CD4-positive, alpha-beta T cell treated with Interleukin-17A for 4 hours (primary cell): ENCODE measurements around the gene GPR25.

Source experiments
- DNase-seq: peaks from one replicate; pipeline ENCODE4 v3.0.0-alpha.2; 2020; ENCODE audit warnings: mixed read lengths

Gene GPR25

DNA sequence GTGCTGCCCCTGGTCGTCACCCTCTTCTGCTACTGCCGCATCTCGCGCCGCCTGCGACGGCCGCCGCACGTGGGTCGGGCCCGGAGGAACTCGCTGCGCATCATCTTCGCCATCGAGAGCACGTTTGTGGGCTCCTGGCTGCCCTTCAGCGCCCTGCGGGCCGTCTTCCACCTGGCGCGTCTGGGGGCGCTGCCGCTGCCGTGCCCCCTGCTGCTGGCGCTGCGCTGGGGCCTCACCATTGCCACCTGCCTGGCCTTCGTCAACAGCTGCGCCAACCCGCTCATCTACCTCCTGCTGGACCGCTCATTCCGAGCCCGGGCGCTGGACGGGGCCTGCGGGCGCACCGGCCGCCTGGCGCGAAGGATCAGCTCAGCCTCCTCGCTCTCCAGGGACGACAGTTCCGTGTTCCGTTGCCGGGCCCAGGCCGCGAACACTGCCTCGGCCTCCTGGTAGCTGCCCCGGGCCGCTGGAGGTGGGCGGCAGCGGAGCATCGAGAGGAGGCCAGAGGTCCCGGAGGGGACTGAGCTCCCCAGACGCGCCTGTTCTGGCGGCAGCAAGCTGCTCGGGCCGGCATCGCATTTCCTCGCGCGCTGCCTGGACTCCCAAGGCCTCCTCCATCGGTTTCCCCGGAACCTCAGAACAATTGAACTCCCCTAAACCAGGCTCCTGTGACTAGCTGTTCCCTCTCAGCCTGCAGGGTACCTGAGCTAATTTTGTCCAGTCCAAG, 1.1 kb downstream of the GPR25 start:
- peak; percentile 25 for DNase-seq

DNA sequence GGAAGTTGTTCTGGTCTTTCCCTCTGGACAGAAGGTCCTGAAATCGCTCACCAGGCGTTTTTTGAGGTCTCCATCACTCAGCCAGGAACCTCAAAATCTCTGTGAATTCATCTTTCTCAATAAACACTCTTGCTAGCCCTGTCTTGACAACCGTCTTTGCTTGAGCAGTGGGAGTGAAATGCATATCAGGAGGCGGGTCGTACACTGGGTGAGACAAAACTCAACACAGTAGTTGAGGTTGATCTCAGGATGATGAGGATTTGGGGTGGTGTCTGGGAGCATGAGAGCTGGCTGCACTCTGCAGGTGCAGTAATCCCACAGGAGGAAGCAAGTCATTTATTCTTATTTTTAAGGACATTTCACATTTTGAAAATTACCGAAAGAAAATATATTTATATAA, 1.9 kb downstream of the GPR25 start:
- DNase-seq = no peak

DNA sequence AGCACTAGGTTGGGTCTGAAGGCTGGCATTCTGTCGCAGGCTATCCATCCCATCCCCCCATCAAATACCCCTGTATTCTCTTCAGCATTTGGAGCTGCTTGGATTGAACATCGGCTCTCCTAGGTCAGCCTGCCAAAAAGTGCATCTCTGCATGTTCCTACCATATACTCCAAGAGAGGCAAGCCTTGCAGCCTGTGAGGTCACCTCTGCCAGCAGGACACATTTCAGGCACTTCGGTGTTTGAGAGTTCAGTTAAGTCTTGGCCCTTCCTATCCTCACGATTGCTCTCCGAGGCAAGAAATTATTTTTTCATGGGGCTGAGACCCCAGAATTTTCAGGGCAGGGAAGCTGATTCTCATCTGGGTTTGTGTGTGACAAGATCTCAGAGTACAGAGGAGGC, 2.6 kb downstream of the GPR25 start:
- no peak for DNase-seq

DNA sequence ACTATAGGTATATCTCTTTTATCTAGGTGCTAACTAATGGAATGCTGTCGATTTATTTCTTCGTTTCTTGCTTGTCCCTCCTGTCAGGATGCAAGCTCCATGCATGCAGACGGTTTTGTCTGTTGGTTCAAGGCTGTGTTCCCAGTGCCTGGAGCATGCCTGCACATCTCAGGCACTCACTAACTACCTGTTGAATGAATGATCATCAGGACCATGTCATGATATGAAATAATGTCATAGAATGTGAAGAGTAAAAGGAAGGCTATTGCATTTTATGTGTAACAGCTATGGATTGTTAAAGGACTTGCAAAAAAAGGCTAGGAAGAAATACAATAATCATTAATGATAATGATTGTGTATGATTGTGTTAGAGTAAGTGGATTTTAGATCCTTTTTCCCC, 4.2 kb downstream of the GPR25 start:
- DNase-seq = no peak

DNA sequence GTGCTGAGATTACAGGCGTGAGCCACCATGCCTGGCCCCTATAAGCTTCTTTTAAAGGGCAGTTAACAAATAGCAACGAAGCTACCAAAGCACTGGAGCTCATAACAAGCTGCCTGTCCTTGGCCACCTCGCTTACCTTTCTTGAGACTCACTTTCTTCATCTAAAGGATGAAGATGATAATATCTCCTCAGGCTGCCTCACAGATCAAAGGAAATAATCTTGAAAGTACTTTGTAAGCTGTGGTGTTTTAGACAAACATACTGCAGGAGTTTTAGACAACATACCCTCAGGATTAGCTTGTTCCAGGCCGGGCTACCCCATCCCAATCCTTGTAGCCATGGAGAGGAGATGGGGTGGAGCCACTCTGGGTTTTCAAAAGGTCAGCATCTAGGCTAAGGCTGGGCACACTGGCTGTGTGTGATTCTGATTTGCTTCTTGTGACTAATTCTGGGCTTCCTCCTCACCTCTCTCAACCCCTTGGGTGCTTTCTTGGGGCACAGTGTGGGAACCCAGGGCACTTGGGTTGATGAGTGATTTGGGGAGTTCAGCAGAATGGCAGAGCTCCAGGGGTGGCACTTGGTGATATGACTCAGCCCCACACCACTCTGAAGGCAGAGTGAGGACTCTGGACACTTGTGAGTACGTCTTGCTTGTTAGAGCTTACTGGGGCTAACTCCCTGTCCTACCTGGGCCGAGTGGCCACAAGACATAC, 5.2 kb downstream of the GPR25 start:
- DNase-seq = peak; percentile 69

DNA sequence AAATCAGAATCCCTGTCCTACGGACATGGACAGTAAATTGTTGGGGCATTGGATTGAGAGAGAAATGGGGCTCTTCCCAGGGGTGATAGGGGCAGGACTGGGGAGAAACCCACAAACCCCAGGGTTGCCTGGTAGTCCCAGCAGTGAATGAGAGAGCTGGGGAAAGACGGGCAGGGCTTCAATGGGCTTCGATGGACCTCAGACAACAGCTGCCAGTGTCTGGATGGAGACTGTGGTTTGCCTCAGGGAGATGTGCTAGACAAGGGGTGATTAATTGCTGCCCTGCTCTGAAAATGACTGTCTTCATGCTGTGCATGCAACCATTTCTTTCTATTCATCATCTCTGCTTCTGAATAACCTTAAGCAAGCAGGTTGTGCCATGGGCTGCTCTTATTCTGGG, 7.4 kb downstream of the GPR25 start:
- peak; percentile 25 for DNase-seq

DNA sequence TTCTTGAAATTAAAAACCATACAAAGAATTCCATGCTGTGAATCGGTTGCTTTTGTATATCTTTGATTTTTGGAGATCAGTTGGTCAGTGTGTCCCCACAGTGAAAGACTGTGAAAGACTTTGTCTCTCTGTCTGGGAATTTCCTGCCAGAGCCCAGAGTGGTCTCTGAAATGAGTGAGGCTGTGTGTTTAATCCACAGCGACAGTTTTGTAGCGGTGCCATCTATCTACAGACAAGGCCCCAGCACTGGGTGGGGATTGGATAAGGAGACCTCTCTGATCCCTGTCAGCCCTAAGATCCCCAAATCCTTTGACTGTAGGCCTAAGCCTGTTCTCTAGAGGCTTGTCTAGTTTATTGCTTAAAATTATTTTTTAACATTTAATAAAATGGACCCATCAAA, 10.3 kb downstream of the GPR25 start:
- DNase-seq = no peak

DNA sequence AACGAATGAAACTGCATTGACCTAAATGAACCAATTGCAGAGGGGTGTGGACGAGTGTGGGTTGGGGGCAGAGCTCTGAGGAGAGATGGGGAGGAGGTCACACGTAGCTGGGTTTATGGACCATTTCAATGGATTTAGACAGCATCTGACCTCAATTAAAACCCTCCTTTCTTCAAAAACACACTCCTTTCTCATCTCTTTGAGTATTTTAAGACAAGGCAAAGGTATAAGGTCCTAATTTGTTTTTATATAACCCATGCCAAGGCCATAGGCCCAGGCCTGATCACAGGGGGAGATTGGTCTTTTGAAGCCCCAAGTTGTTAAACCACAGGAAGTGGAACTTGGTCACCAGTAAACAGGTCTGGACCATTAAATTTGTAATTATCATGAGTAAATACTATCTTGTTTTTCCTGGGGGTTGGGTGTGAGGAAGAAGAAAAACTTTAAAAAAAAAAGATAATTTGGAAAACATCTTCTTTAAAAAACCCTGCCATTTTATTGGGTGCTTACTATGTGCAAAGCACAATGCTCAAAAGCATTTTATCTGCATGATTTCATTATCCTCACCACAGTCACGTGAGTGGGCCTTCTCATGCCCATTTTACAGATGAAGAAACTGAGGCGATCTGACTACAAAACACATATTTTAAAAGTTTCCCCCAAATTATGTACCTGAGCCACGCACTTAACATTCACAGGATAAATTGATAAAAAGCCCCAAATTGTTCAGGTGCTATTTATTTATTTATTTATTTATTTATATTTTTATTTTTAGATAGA, 13.0 kb downstream of the GPR25 start:
- no peak for DNase-seq

DNA sequence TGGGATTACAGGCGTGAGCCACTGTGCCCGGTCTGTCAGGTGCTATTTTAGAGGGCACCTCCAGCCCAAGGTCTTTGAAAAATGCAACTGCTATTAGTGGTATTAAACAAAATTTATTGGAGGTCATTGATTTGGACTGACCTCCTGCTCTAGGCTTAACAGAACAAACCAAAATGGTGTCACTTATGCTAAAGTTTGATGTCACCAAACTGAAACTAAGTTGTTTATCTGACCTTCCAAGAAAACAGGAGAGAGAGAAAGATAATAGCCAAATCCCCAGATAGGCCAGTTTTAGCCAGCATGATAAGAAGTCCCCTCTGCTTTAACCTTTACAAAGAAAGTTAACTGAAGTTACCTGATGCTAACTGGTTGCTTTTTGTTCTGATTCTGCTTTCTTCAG, 13.8 kb downstream of the GPR25 start:
- no peak for DNase-seq

DNA sequence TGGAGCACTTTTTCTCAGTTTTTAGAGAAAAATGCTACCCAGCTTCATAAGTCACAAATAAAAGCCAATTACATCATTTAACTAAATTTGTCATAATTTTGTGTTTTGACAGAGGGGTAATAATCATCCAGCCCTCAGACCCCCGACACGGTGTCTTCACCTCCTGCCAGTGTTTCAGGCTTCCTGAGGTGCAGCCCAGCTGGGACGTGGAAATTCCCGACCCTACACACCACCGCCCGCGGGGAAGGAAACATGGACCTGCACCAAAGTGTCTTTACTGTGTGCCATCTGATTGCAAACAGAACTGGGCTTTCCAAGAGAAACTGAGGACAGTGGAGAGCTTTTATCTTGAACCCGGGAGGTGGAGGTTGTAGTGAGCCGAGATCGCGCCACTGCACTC, 14.3 kb downstream of the GPR25 start:
- DNase-seq = no peak

DNA sequence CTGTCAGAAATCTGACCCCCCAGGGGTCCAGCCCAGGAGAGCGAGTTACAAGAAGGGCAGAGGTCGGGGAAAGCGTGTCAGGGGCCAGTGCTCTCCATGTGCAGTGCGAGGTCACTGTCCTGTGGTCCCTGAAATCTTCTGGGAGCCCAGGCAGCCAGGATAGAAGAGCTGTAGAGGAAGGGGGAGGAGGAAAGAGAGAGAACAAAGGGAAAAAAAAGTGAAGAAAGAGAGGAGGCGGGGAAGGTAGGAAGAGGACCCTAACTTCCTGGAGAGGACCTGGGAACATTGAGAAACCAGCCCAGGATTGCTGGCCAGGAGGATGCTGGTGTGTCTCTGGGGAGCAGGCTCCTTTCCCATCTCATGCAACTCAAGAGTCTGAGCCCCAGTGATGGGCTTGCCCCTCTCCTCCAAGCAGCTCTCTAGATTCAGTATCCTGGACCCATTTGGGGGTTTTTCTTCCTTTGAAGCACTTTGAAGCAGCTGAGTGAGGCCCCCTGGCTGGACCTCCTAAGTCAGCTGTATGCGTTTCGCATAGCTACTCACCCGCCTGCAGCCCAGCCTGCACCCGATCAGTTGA, 15.1 kb downstream of the GPR25 start:
- no peak for DNase-seq

DNA sequence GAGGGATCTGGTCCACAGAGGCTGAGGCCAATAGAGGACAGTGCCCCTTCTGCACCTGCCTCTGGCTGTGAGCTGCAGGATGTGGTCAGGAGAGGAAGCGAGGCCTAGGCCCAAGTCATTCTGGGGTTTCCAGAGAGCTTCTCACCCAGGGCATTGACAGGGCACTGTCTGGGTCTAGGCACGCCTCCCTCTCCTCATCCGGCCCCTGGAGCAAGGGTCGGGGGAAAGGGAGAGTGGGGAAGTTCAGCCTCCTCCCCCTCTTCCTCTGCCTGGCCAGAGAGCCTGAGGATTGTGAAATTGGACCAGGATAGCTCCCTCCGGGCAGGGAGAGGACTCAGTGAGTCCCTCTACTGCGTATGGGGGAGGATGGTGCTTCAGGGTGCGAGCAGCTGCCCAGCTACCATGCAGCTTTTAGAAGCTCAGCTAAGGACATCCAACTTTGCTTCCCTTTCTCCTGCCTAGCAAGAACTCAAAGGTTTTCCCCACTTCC, 15.6 kb downstream of the GPR25 start:
- peak; percentile 67 for DNase-seq

DNA sequence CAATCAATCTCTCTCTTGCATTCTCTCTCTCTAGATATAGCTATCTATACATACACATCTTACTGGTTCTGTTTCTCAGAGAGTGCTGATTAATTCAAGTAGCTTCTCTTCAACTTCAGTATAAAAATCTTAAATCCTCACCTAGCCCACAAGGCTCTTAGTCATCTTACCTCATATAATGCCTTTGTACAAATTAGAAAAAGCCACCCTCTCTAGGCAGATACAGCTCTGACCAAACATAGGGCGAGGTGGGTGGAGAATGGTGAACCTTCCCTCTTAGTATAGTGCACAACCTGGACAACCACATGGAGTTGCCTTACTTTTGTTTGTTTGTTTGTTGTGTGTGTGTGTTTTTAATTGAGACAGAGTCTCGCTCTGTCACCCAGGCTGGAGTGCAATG, 16.8 kb downstream of the GPR25 start:
- peak; percentile 19 for DNase-seq

DNA sequence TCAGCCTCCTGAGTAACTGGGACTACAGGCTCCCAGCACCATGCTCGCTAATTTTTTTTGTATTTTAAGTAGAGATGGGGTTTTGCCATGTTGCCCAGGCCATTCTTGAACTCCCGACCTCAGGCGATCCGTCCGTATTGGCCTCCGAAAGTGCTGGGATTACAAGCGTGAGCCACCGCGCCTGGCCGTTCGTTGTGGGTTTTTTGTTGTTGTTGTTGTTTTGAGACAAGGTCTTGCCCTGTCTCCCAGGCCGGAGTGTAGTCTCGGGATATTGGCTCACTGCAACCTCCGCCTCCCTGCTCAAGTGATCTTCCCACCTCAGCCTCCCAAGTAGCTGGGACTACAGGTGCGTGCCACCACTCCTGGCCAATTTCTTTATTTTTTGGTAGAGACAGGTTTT, 17.2 kb downstream of the GPR25 start:
- no peak for DNase-seq

DNA sequence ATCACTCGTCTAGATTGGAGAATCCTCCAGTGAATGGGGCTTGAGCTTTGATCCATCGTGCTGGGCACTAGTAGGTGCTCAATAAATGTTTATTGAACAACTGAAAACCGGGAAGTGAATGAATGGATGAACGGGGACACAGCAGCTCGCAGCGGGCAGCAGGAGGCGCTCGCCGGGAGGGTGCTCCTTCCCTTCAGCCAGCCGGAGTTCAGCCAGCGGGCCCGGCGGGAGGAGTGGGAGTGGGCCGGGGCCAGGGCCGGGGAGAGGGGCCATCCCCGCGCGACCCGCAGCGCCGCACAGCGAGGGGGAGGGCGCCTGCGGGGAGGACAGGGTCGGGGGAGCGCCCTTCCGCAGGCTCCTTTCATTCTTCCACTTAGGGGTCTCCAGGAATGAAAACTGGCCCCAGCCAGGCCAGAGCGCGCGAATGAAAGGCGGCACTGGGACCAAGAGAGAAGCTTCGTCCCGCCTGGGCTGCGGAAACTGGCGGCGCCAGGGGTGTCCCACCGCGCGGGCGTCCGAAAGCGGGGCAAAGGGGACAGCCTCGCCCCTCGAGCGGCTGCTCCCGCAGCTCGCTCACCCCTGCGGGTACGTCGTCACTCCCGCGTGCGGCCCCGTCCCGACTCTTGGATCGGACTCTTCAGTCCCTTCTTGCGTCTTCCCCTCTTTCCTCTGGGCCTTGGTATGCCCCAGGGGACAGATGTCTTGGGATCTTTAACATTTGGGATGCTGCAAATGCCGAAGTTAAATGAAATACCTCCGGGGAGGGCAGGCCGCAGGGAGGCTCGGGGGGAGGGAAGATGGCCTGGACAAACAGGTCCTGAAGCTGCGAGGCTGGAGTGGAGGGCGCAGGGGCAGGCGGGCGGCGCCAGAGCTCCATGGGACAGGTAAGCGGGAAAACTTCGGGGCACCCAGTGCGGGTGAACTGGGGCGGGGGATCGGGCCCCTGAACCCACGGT, 18.3 kb downstream of the GPR25 start:
- DNase-seq = peak; percentile 52

DNA sequence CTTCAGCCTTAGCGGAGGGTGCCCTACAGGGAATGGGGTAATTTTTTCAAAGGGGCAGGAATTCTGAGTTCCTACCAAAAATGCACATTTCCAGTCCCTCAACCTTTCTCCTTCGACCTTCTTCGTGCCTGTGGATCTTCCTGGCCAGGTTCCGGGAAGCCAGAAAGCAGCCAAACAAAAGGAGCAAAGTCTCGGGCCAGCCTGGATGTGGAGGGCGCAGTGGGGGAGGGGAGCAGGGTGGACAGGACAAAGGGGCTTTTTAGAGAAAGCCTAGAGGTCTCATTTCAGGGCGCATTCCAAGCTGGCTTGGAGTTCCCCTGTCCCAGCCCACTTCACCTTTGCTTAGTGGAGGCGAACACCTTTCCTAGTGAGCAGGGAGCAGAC, 19.0 kb downstream of the GPR25 start:
- DNase-seq = no peak

DNA sequence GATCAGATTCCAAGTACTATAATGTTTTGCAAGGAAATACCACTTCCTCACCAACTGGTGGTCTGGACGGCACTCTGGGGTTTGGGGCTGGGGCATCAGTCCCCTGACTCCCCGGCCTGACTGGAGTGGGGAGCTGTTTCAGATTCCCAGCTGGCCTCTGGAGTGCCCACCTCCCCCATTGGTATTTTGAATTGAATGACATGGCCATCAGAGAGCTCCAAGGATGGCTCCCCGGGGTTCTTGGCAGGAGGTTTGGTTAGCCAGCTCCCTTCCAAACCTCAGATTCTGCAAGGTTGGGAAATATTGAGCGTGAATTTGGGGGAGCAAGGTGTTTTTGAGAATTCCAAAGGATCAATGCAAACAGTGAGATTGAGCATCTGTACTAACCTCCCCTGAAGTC, 19.8 kb downstream of the GPR25 start:
- DNase-seq = no peak

DNA sequence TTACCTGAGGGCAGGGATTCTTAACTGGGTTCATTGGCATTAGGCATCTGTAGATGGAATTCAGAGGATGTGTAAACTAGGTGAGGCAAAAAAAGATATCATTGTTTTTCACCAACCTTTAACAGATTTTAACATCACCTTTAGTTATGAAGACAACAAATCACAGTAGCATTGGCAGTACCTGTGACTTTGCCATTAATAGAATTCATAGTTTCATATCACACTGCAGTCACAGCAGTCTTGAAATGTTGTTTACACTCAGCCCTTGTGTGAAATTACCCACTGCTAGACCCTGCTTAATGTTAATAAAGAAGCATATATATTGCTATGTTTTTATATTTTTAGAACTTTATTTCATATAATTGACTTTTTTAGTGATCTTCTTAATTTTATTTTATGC, 20.2 kb downstream of the GPR25 start:
- no peak for DNase-seq

DNA sequence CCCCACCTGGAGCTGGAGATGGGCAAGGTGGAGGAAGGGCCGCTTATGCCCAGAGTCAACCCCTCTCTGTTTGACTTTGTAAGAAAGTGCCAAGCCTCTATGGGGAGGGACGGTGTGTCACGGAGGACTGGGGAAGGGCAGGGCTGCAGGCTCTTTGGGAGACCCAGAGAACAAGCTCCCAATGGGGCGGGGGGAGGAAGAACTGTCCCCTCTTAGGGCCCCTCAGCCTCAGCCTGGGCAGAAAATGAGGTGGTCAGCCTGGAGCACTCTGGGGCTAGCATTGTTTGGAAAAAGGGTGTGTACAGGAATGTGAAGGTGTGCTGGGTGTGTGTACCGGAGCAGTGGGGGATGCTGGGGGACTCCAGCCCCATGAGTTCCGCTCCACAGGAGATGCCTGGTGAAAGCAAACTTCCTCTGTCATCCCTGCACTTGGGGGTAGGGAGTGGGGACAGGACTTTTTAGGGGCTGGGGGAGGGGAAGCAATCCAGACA, 20.7 kb downstream of the GPR25 start:
- no peak for DNase-seq

DNA sequence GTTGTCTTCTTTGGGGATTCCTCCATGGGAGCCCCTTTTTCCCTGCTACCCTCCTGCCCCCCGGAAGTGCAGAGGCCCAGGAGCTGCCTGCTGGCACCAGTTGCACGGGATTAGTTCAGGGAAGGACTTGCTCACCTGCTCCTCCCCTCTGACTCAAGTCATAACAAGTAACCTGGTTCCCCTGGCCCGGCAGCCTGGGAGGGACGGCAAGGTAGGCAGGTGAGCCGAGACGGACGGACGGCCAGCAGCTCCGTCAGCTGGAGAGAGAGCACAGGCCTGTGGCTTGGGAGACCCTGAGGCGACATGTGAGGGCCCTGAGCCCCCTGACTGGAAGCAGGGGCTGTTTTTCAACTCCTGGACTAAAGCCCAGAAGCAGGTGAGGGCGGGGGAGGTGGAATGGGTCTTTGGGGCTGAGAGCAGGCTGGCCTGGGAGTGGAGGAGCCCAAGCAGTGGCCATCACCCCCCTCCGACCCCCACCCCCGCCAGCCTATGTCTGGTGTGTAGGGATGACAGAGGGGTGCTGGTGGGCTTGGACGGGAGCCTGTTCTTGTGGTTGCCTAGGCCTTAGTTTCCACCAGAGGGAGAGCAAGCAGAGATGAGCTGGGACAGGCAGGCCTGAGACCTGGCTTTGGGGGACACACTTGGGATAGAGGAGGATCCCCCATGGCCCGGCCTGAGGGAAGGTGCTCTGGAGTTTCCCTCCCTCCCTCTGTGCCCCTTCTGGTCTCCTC, 22.1 kb downstream of the GPR25 start, which contains the start of gene INAVA:
INAVA (plus strand) TSS at position 189 of the 731 bp plus-strand sequence. CDS start 3,501 bp downstream, outside the sequence.
- DNase-seq = no peak

DNA sequence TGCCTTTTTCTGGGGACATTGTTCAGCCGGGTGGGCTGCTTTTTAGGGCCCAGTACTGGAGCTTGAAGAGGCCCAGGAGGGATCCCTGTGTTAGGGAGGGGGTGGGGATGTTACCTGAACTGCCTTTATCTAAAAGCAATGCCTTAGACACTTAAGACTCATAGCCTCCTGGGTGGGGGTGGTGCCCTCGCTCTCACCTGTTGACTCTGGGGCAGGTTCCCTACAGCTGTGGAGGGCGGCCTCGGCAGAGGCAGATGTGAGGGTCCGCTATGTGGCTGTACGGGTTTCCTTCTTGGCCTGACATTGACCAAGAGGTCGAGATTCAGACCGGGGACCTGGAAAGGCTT, 22.6 kb downstream of the GPR25 start:
- no peak for DNase-seq
